OCI-LY7 (cell line): ENCODE results near the gene IRAK3. TPM values are rescaled to one million over a fixed set of nuclear protein-coding genes. Genes with fewer than 3 reads are reported as not detected.

Experiments
- BruUV-seq: library from RNA; stranded (reverse); fragments of 400-500 nt; replicated peaks from 2 replicates; lab custom pipeline; 2021; lab: Mats Ljungman, UMichigan
- CTCF ChIA-PET: fragments of 300-600 bp; sonication (Branson Sonifier 250); formaldehyde crosslinking; loops from one replicate; lab custom pipeline; 2022; ENCODE audit warnings: antibody characterized with exemption; ENCODE audit not compliant: unreplicated experiment; lab: Charles Lee
- POLR2A ChIA-PET: fragments of 300-600 bp; sonication (Branson Sonifier 250); formaldehyde crosslinking; loops from one replicate; lab custom pipeline; 2022; ENCODE audit warnings: antibody characterized with exemption; lab: Charles Lee
- DNase-seq: peaks from one replicate; pipeline ENCODE4 v3.0.0-alpha.2; 2015; ENCODE audit warnings: low spot score
- H2AFZ ChIP-seq: fragments of 200-600 bp; sonication (generic), shearing (Covaris generic); 2 replicates; pipeline ENCODE4 v1.6.1; 2014; ENCODE audit warnings: mild to moderate bottlenecking, antibody characterized with exemption, low read length, moderate library complexity
- H3K27ac ChIP-seq: fragments of 200-600 bp; sonication (generic); 2 replicates; pipeline ENCODE4 v1.5.1; 2014; ENCODE audit warnings: mixed run types, low read depth, mild to moderate bottlenecking, moderate library complexity, low read length, inconsistent platforms; ENCODE audit not compliant: poor library complexity, severe bottlenecking
- H3K36me3 ChIP-seq: fragments of 200-600 bp; sonication (generic); 2 replicates; pipeline ENCODE4 v1.6.1; 2014; ENCODE audit warnings: mild to moderate bottlenecking, antibody characterized with exemption, low read length, moderate library complexity, mixed read lengths; ENCODE audit not compliant: insufficient read depth
- H3K4me1 ChIP-seq: fragments of 200-600 bp; sonication (generic); 2 replicates; pipeline ENCODE4 v1.5.1; 2014; ENCODE audit warnings: mild to moderate bottlenecking, low read length; ENCODE audit not compliant: insufficient read depth, poor library complexity, severe bottlenecking
- H3K4me2 ChIP-seq: fragments of 200-600 bp; sonication (generic); 2 replicates; pipeline ENCODE4 v1.6.1; 2014; ENCODE audit warnings: mild to moderate bottlenecking, low read length
- H3K4me3 ChIP-seq: fragments of 200-600 bp; sonication (generic); 2 replicates; pipeline ENCODE4 v1.5.1; 2014; ENCODE audit warnings: mild to moderate bottlenecking, low read depth, low read length; ENCODE audit not compliant: poor library complexity, severe bottlenecking
- H3K79me2 ChIP-seq: fragments of 200-600 bp; sonication (generic); 2 replicates; pipeline ENCODE4 v1.6.1; 2016; ENCODE audit warnings: low read depth, mild to moderate bottlenecking, low read length, moderate library complexity, mixed read lengths; ENCODE audit not compliant: insufficient read depth
- H3K9me2 ChIP-seq: fragments of 200-600 bp; sonication (generic); 2 replicates; pipeline ENCODE4 v1.6.1; 2016; ENCODE audit warnings: mild to moderate bottlenecking, low read length, mixed read lengths; ENCODE audit not compliant: insufficient read depth
- H3K9me3 ChIP-seq: fragments of 200-600 bp; sonication (generic); 2 replicates; pipeline ENCODE4 v1.6.1; 2014; ENCODE audit warnings: mild to moderate bottlenecking, mixed run types, low read length, mixed read lengths
- H4K20me1 ChIP-seq: fragments of 200-600 bp; sonication (generic); 2 replicates; pipeline ENCODE4 v1.6.1; 2014; ENCODE audit warnings: mild to moderate bottlenecking, antibody characterized with exemption, low read length, moderate library complexity, mixed read lengths; ENCODE audit not compliant: insufficient read depth
- EZH2phosphoT487 ChIP-seq: fragments of 200-600 bp; sonication (generic); IDR thresholded peaks from 2 replicates; pipeline ENCODE4 v1.6.1; 2018; ENCODE audit warnings: low read depth, borderline replicate concordance, mild to moderate bottlenecking, mixed run types, antibody characterized with exemption, low read length, moderate library complexity, mixed read lengths
- intact Hi-C: fragments of 100-400 bp; cut with micrococcal nuclease; formaldehyde crosslinking; loops from one replicate; pipeline ENCODE4 v1.10.0; 2022; ENCODE audit not compliant: unreplicated experiment
- total RNA-seq, 2 experiments: library from RNA; depleted of rRNA in 1 of 2; stranded (reverse); fragments of >200 nt in 1 of 2; shearing (Covaris generic) in 1 of 2; gene quantifications; 2 replicates each; pipeline ENCODE4 v1.2.3, GENCODE V29; 2014 to 2022
- TF ChIP-seq, protein P1 (sequence below): fragments of 200-600 bp; sonication (generic); conservative IDR thresholded peaks from 2 replicates; pipeline ENCODE4 v1.5.1; 2014; ENCODE audit warnings: mild to moderate bottlenecking, antibody characterized with exemption, low read length, moderate library complexity, mixed read lengths

The IRAK3 gene
- total RNA-seq, 2 experiments from 2014 or later: 0.08 TPM; not detected in 1

DNA sequence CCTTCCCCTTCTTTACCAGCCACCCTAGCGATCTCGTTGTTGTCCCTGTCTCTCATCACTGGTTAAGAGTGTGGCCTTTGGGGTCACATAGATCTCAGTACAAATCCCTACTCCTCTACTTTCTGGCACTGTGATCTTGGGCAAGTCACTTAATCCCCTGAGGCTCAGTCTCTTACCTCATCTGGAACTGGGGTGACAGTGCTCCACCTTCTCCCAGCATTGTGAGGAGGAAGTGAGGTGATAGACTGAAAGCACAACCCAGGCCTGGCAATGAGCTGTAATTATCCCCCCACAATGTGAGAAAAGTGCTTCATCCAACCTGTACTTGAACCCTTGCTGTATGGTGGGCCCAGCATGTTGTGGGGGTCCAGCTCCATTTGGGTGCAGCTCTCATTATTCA lies 48.0 kb downstream of the IRAK3 start:
- H3K4me1 ChIP-seq: peaks cover 33% of the 10 kb centered on the region
- POLR2A ChIA-PET: interaction anchor here (0.7 to 1.3 kb wide), 3 partner anchors 10 to 66 kb away, joined by 3 to 4 read pairs (median 4); partner anchors contain the start of gene HELB
- no peaks in the 10 kb centered on the region for H3K9me2 ChIP-seq
- H3K4me3 ChIP-seq: no peak overlapping the region
- no peak overlapping the region for H3K4me2 ChIP-seq
- no peaks in the 10 kb centered on the region for H4K20me1 ChIP-seq
- no peak overlapping the region for H2AFZ ChIP-seq
- intact Hi-C loops: loop anchor here (5.0 kb wide), 2 partner anchors 65 to 105 kb away; partner anchors contain the start of genes HELB and LLPH
- H3K36me3 ChIP-seq: no peaks in the 10 kb centered on the region
- no peak for TF ChIP-seq EZH2phosphoT487
- TF ChIP-seq, protein P1, sequence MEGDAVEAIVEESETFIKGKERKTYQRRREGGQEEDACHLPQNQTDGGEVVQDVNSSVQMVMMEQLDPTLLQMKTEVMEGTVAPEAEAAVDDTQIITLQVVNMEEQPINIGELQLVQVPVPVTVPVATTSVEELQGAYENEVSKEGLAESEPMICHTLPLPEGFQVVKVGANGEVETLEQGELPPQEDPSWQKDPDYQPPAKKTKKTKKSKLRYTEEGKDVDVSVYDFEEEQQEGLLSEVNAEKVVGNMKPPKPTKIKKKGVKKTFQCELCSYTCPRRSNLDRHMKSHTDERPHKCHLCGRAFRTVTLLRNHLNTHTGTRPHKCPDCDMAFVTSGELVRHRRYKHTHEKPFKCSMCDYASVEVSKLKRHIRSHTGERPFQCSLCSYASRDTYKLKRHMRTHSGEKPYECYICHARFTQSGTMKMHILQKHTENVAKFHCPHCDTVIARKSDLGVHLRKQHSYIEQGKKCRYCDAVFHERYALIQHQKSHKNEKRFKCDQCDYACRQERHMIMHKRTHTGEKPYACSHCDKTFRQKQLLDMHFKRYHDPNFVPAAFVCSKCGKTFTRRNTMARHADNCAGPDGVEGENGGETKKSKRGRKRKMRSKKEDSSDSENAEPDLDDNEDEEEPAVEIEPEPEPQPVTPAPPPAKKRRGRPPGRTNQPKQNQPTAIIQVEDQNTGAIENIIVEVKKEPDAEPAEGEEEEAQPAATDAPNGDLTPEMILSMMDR: no peak
- DNase-seq: no peak
- H3K27ac ChIP-seq: no peak overlapping the region
- H3K79me2 ChIP-seq: no peaks in the 10 kb centered on the region; the same call in 1 of the 2 replicates
- CTCF ChIA-PET: no interaction called here
- H3K9me3 ChIP-seq: no peaks in the 10 kb centered on the region
- BruUV-seq: no TSS peak

DNA sequence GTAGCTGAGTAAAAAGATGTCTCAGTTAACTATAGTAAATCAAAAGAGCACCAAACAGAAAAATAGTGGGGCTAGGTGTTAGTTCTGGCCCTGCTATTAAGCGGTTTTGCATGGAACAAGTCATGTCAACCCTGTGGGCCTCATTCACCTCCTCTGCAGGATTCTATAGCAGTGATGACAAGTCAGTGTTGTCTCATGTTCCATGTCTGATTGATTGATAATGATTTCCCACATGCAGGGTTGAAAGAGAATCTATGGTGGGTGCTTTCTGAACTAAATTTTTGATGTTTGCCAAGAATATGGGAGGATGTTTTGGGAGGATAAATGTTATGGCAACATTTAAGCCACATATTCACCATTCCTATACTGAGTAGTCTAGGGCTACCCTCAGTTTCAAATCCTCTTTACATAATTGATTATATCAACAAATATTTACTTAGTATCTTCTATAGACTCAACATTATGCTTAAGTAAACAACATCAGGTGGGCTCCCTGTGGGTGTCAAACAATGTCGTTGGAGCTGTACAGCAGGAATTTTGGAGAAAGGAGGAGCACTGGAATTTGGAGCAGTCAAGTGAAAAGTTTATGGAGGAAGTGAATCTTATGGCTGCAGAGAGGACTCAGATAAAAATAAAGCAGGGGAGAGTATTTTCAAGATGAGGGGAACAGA lies 48.6 kb downstream of the IRAK3 start:
- BruUV-seq: no TSS peak
- no peaks in the 10 kb centered on the region for H3K9me3 ChIP-seq
- ChIA-PET CTCF (no interaction called here), POLR2A (interaction anchor here (1.1 to 2.3 kb wide), 3 partner anchors 9 to 65 kb away, joined by 3 to 5 read pairs (median 4); partner anchors contain the start of gene HELB)
- no peaks in the 10 kb centered on the region for H3K36me3 ChIP-seq
- no peak overlapping the region for H3K4me3 ChIP-seq
- no peak overlapping the region for H3K4me2 ChIP-seq
- no peaks in the 10 kb centered on the region; the same call in 1 of the 2 replicates for H3K79me2 ChIP-seq
- H3K27ac ChIP-seq: no peak overlapping the region
- intact Hi-C loops: loop anchor here (5.0 kb wide), 2 partner anchors 65 to 105 kb away; partner anchors contain the start of genes HELB and LLPH
- no peaks in the 10 kb centered on the region for H4K20me1 ChIP-seq
- H2AFZ ChIP-seq: no peak overlapping the region
- H3K4me1 ChIP-seq: peaks cover 26% of the 10 kb centered on the region
- no peaks in the 10 kb centered on the region for H3K9me2 ChIP-seq
- no peak for DNase-seq
- TF ChIP-seq, protein P1: no peak
- no peak for TF ChIP-seq EZH2phosphoT487

DNA sequence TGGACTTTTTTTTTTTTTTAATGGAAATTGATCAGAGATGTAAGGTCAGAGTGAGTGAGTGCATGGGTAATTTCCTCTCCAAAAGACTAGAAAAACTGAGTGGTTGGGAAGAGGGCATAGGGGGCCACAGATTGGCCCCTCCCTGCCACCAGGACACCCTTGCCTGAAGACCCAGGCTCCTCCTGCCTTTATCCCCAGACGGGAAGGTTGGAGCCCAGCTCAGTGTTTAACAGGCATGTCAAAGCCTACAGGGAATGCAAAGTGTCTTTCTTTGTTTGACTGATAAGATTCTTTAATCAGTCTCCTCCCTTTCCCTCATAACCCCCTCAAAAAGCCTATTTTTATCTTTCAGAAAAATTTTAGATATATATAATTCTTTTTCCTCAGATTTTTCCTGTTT lies 50.3 kb downstream of the IRAK3 start:
- POLR2A ChIA-PET: interaction anchor here (0.6 to 2.3 kb wide), 4 partner anchors 11 to 1579 kb away, joined by 3 to 5 read pairs (median 3); no protein-coding TSS in a partner anchor
- no TSS peak for BruUV-seq
- H4K20me1 ChIP-seq: no peaks in the 10 kb centered on the region
- H3K4me1 ChIP-seq: peaks cover 12% of the 10 kb centered on the region
- no peaks in the 10 kb centered on the region; the same call in 1 of the 2 replicates for H3K79me2 ChIP-seq
- intact Hi-C loops: loop anchor here (5.0 kb wide), 2 partner anchors 63 to 107 kb away; partner anchors contain the start of genes HELB and LLPH
- H3K4me3 ChIP-seq: no peak overlapping the region
- H3K9me2 ChIP-seq: no peaks in the 10 kb centered on the region
- no peak overlapping the region for H2AFZ ChIP-seq
- no peak overlapping the region for H3K27ac ChIP-seq
- H3K9me3 ChIP-seq: no peaks in the 10 kb centered on the region
- TF ChIP-seq EZH2phosphoT487: no peak
- TF ChIP-seq, protein P1: no peak
- no peaks in the 10 kb centered on the region for H3K36me3 ChIP-seq
- CTCF ChIA-PET: no interaction called here
- no peak overlapping the region for H3K4me2 ChIP-seq
- DNase-seq: no peak
